Liver (tissue), 9 donors: ENCODE results near the gene STPG1. TPM values are rescaled to one million over a fixed set of nuclear protein-coding genes. Genes with fewer than 3 reads are reported as not detected.

Experiments
- DNase-seq: peaks from one replicate; pipeline ENCODE4 v3.0.0-alpha.2; 2017; ENCODE audit warnings: low spot score
- H3K27ac ChIP-seq, 2 donors: one replicate each; pipeline ENCODE4 v1.7.0; 2013; ENCODE audit warnings: inconsistent platforms in 2 of 2, low read length in 2 of 2, control low read depth in 1 of 2, low read depth in 1 of 2, mild to moderate bottlenecking in 1 of 2
- H3K27me3 ChIP-seq, 4 donors: one replicate each; pipeline versions ENCODE4 v1.6.1 to v1.7.0; 2013; ENCODE audit warnings: low read length in 3 of 4, inconsistent platforms in 1 of 4, mild to moderate bottlenecking in 1 of 4, moderate library complexity in 1 of 4; ENCODE audit not compliant: control insufficient read depth in 4 of 4, insufficient read depth in 4 of 4
- H3K36me3 ChIP-seq, 4 donors: one replicate each; pipeline versions ENCODE4 v1.6.1 to v1.7.0; 2013; ENCODE audit warnings: low read length in 3 of 4, mild to moderate bottlenecking in 3 of 4, low read depth in 1 of 4, moderate library complexity in 1 of 4; ENCODE audit not compliant: control insufficient read depth in 4 of 4, insufficient read depth in 3 of 4
- H3K4me1 ChIP-seq, 4 donors: one replicate each; pipeline versions ENCODE4 v1.6.1 to v1.7.0; 2013; ENCODE audit warnings: low read length in 3 of 4, mild to moderate bottlenecking in 3 of 4, moderate library complexity in 1 of 4; ENCODE audit not compliant: control insufficient read depth in 4 of 4, insufficient read depth in 4 of 4
- H3K4me3 ChIP-seq, 3 donors: one replicate each; pipeline versions ENCODE4 v1.6.1 to v1.7.0; 2013; ENCODE audit warnings: low read length in 3 of 3, control low read depth in 1 of 3, low read depth in 1 of 3, mild to moderate bottlenecking in 1 of 3
- H3K9ac ChIP-seq, 2 donors: one replicate each; pipeline ENCODE4 v1.7.0; 2013; ENCODE audit warnings: low read length in 2 of 2, mild to moderate bottlenecking in 2 of 2, moderate library complexity in 2 of 2, control low read depth in 1 of 2, low read depth in 1 of 2
- H3K9me3 ChIP-seq, 4 donors: one replicate each; pipeline versions ENCODE4 v1.6.1 to v1.7.0; 2013; ENCODE audit warnings: low read length in 3 of 4; ENCODE audit not compliant: control insufficient read depth in 4 of 4
- EGR1 ChIP-seq, 2 donors: IDR thresholded peaks; 2 replicates each; pipeline ENCODE4 v1.6.1; 2016 to 2018; ENCODE audit warnings: antibody characterized with exemption in 2 of 2, low read depth in 2 of 2
- FOXA1 ChIP-seq: IDR thresholded peaks from 2 replicates; pipeline ENCODE4 v1.6.1; 2016; ENCODE audit warnings: antibody characterized with exemption
- FOXA2 ChIP-seq: IDR thresholded peaks from 2 replicates; pipeline ENCODE4 v1.6.1; 2016; ENCODE audit warnings: antibody characterized with exemption
- GABPA ChIP-seq, 2 donors: IDR thresholded peaks in 1 of 2; conservative IDR thresholded peaks in 1 of 2; 2 replicates each; pipeline ENCODE4 v1.6.1; 2016; ENCODE audit warnings: antibody characterized with exemption in 2 of 2, mild to moderate bottlenecking in 1 of 2, moderate library complexity in 1 of 2
- HNF4A ChIP-seq, 2 donors: conservative IDR thresholded peaks; 2 replicates each; pipeline ENCODE4 v1.6.1; 2016; ENCODE audit warnings: antibody characterized with exemption in 2 of 2, mild to moderate bottlenecking in 2 of 2
- HNF4G ChIP-seq: IDR thresholded peaks from 2 replicates; pipeline ENCODE4 v1.6.1; 2016; ENCODE audit warnings: antibody characterized with exemption
- JUND ChIP-seq, 2 donors: IDR thresholded peaks; 2 replicates each; pipeline ENCODE4 v1.6.1; 2016; ENCODE audit warnings: antibody characterized with exemption in 2 of 2
- NR2F2 ChIP-seq: IDR thresholded peaks from 2 replicates; pipeline ENCODE4 v1.6.1; 2016; ENCODE audit warnings: antibody characterized with exemption
- RAD21 ChIP-seq, 2 donors: IDR thresholded peaks; 2 replicates each; pipeline ENCODE4 v1.6.1; 2016; ENCODE audit warnings: antibody characterized with exemption in 2 of 2, mild to moderate bottlenecking in 2 of 2
- RXRA ChIP-seq, 2 donors: IDR thresholded peaks; 2 replicates each; pipeline ENCODE4 v1.6.1; 2017 to 2018; ENCODE audit warnings: antibody characterized with exemption in 2 of 2, mild to moderate bottlenecking in 1 of 2
- SP1 ChIP-seq: IDR thresholded peaks from 2 replicates; pipeline ENCODE4 v1.6.1; 2018; ENCODE audit warnings: antibody characterized with exemption, mild to moderate bottlenecking
- TAF1 ChIP-seq: conservative IDR thresholded peaks from 2 replicates; pipeline ENCODE4 v1.6.1; 2016; ENCODE audit warnings: antibody characterized with exemption, mild to moderate bottlenecking
- YY1 ChIP-seq: IDR thresholded peaks from 2 replicates; pipeline ENCODE4 v1.6.1; 2016; ENCODE audit warnings: antibody characterized with exemption, mild to moderate bottlenecking
- WGBS: extraction: QIAGEN DNeasy Blood & Tissue Kit; methylation state at CpG from one replicate; pipeline ENCODE4 v1.1.7; 2013; 5-methylcytosine and 5-hydroxymethylcytosine counted together
- polyA plus RNA-seq, 2 donors: library from polyadenylated mRNA; stranded (reverse) in 1 of 2; unstranded in 1 of 2; fragments of 200-250 nt in 1 of 2; fragments of >200 nt in 1 of 2; fragmentation: Nextera tagmentation in 1 of 2; extraction: Ambion mirVana in 1 of 2; gene quantifications; one replicate each; pipeline versions ENCODE4 v1.2.1 to v1.2.3, GENCODE V29; 2013 to 2015
- total RNA-seq, 2 donors: library from RNA; depleted of rRNA; stranded (reverse); fragments of >200 nt; gene quantifications; one replicate each; pipeline ENCODE4 v1.2.3, GENCODE V29; 2014
- TF ChIP-seq, protein P1 (sequence below): fragments of 150-350 bp; IDR thresholded peaks from 2 replicates; pipeline ENCODE4 v1.5.1; 2017; ENCODE audit warnings: improper control_type of control experiment, low read depth, low read length; ENCODE audit not compliant: missing input control
- TF ChIP-seq, protein P2 (sequence below): IDR thresholded peaks from 2 replicates; pipeline ENCODE4 v1.6.1; 2016; ENCODE audit warnings: antibody characterized with exemption
- TF ChIP-seq, protein P3 (sequence below): IDR thresholded peaks from 2 replicates; pipeline ENCODE4 v1.6.1; 2016; ENCODE audit warnings: antibody characterized with exemption, mild to moderate bottlenecking
- TF ChIP-seq, protein P4 (sequence below): IDR thresholded peaks from 2 replicates; pipeline ENCODE4 v1.6.1; 2016; ENCODE audit warnings: antibody characterized with exemption
- TF ChIP-seq, protein P5 (sequence below): IDR thresholded peaks from 2 replicates; pipeline ENCODE4 v1.6.1; 2016; ENCODE audit warnings: antibody characterized with exemption
- donor health status: healthy.
- donor health status: healthy.
- donor health status: healthy.
- donor health status: healthy.
- donor health status: healthy.

STPG1 gene
- total and polyA plus RNA-seq, 4 donors = 0.92 to 2.9 (median 1.0) TPM

DNA sequence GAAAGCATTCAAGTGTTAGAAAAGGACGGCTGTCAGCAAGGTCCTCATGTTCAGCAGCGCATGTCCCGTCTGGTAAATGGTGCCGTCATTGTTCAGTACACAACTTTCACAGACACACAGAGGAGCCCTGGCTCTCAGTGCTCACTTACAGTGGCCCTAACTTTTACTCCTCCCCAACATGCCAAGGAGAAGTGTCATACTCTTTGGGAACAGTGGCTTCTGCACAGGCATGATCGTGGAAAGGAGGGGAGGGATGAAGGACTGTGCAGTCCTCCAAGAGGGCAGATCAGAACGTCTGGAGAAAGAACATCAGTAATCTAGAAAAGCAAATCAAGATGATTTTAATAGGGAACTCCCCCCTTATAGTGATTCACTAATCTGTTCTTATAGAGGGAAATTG lies 98.2 kb downstream of the STPG1 start (continued):
- TF ChIP-seq, protein P1, sequence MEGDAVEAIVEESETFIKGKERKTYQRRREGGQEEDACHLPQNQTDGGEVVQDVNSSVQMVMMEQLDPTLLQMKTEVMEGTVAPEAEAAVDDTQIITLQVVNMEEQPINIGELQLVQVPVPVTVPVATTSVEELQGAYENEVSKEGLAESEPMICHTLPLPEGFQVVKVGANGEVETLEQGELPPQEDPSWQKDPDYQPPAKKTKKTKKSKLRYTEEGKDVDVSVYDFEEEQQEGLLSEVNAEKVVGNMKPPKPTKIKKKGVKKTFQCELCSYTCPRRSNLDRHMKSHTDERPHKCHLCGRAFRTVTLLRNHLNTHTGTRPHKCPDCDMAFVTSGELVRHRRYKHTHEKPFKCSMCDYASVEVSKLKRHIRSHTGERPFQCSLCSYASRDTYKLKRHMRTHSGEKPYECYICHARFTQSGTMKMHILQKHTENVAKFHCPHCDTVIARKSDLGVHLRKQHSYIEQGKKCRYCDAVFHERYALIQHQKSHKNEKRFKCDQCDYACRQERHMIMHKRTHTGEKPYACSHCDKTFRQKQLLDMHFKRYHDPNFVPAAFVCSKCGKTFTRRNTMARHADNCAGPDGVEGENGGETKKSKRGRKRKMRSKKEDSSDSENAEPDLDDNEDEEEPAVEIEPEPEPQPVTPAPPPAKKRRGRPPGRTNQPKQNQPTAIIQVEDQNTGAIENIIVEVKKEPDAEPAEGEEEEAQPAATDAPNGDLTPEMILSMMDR = no peak
- no peak for TF ChIP-seq NR2F2
- no peak for TF ChIP-seq FOXA2
- TF ChIP-seq, protein P2, sequence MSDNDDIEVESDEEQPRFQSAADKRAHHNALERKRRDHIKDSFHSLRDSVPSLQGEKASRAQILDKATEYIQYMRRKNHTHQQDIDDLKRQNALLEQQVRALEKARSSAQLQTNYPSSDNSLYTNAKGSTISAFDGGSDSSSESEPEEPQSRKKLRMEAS = no peak
- TF ChIP-seq HNF4G = no peak
- no peak for TF ChIP-seq GABPA (IDR thresholded peaks at IDR 0.05 in 1 of 2, conservative IDR thresholded peaks at IDR 0.05 in 1 of 2)
- no peak for TF ChIP-seq JUND (IDR thresholded peaks at IDR 0.05)
- TF ChIP-seq SP1 = no peak
- no peak for TF ChIP-seq RAD21 (IDR thresholded peaks at IDR 0.05)
- TF ChIP-seq YY1 = no peak
- no peak for TF ChIP-seq EGR1 (IDR thresholded peaks at IDR 0.05; ENCODE audit: low read depth in 2 of 2)

DNA sequence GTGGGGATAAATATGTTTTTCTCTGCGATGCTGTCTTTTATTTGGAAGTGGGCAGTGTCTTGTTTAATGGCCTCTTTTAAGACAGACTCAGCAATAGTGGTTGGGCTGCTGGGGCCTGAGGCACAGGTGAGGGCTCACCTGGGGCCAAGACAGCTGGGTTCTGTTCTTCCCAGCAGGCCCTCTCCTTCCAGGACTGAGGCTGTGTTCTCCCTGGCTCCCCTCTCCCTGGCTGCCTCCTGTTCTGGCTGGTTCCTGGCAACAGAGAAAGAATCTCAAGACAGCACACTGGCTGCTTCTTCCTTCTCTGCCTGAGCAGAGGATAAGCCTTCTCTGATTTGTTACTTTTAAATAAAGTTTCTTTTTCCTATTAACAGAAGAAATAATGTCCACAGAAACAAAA lies 101.8 kb downstream of the STPG1 start:
- no peak overlapping the region for H3K9ac ChIP-seq
- no peaks in the 10 kb centered on the region for H3K9me3 ChIP-seq
- no peaks in the 10 kb centered on the region for H3K4me1 ChIP-seq
- WGBS = 87% methylated on average over 1 of the region's 1 CpG
- H3K36me3 ChIP-seq = peaks cover 0 to 4% (median 0%) of the 10 kb centered on the region in 4 donors
- H3K27me3 ChIP-seq = no peaks in the 10 kb centered on the region
- H3K27ac ChIP-seq = no peak overlapping the region
- no peak overlapping the region for H3K4me3 ChIP-seq
- no peak for TF ChIP-seq NR2F2
- no peak for DNase-seq

DNA sequence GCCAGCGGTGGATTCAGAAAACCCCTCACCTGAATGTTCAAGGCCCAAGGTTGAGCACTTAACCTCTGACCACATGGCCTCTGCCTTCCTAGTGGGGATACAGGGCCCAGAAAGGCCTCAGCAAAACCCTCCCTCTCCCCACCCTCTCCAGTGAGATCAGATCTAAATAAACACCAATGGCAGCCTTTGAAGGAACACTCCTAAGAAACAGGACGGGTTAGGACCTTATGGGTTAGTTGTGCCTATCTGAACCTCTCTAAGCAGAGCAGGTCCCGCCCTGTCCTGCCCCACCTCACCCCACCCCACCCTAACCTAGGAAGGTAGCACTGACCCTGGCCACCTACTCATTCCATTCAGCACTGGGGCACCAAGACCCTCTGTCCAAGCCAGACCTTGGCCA lies 102.3 kb downstream of the STPG1 start:
- H3K27ac ChIP-seq = no peak overlapping the region
- H3K9ac ChIP-seq = no peak overlapping the region
- H3K36me3 ChIP-seq = peaks cover 0 to 4% (median 0%) of the 10 kb centered on the region in 4 donors
- no peak for TF ChIP-seq NR2F2
- no peak for TF ChIP-seq YY1
- TF ChIP-seq, protein P3, sequence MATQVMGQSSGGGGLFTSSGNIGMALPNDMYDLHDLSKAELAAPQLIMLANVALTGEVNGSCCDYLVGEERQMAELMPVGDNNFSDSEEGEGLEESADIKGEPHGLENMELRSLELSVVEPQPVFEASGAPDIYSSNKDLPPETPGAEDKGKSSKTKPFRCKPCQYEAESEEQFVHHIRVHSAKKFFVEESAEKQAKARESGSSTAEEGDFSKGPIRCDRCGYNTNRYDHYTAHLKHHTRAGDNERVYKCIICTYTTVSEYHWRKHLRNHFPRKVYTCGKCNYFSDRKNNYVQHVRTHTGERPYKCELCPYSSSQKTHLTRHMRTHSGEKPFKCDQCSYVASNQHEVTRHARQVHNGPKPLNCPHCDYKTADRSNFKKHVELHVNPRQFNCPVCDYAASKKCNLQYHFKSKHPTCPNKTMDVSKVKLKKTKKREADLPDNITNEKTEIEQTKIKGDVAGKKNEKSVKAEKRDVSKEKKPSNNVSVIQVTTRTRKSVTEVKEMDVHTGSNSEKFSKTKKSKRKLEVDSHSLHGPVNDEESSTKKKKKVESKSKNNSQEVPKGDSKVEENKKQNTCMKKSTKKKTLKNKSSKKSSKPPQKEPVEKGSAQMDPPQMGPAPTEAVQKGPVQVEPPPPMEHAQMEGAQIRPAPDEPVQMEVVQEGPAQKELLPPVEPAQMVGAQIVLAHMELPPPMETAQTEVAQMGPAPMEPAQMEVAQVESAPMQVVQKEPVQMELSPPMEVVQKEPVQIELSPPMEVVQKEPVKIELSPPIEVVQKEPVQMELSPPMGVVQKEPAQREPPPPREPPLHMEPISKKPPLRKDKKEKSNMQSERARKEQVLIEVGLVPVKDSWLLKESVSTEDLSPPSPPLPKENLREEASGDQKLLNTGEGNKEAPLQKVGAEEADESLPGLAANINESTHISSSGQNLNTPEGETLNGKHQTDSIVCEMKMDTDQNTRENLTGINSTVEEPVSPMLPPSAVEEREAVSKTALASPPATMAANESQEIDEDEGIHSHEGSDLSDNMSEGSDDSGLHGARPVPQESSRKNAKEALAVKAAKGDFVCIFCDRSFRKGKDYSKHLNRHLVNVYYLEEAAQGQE = no peak
- TF ChIP-seq JUND (IDR thresholded peaks at IDR 0.05) = no peak
- no peak for TF ChIP-seq HNF4A (conservative IDR thresholded peaks at IDR 0.05)
- TF ChIP-seq RAD21 (IDR thresholded peaks at IDR 0.05) = no peak
- no peak for TF ChIP-seq HNF4G
- TF ChIP-seq TAF1 = no peak
- TF ChIP-seq, protein P4, sequence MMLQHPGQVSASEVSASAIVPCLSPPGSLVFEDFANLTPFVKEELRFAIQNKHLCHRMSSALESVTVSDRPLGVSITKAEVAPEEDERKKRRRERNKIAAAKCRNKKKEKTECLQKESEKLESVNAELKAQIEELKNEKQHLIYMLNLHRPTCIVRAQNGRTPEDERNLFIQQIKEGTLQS = no peak
- TF ChIP-seq FOXA2 = no peak
- TF ChIP-seq, protein P2 = no peak
- TF ChIP-seq EGR1 (IDR thresholded peaks at IDR 0.05; ENCODE audit: low read depth in 2 of 2) = no peak
- no peak for TF ChIP-seq FOXA1
- no peak for TF ChIP-seq SP1
- TF ChIP-seq, protein P5, sequence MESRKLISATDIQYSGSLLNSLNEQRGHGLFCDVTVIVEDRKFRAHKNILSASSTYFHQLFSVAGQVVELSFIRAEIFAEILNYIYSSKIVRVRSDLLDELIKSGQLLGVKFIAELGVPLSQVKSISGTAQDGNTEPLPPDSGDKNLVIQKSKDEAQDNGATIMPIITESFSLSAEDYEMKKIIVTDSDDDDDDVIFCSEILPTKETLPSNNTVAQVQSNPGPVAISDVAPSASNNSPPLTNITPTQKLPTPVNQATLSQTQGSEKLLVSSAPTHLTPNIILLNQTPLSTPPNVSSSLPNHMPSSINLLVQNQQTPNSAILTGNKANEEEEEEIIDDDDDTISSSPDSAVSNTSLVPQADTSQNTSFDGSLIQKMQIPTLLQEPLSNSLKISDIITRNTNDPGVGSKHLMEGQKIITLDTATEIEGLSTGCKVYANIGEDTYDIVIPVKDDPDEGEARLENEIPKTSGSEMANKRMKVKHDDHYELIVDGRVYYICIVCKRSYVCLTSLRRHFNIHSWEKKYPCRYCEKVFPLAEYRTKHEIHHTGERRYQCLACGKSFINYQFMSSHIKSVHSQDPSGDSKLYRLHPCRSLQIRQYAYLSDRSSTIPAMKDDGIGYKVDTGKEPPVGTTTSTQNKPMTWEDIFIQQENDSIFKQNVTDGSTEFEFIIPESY = no peak
- no peak for TF ChIP-seq GABPA (IDR thresholded peaks at IDR 0.05 in 1 of 2, conservative IDR thresholded peaks at IDR 0.05 in 1 of 2)
- TF ChIP-seq, protein P1 = no peak
- TF ChIP-seq RXRA (IDR thresholded peaks at IDR 0.05) = no peak
- no peak for DNase-seq
- no peaks in the 10 kb centered on the region for H3K4me1 ChIP-seq
- H3K27me3 ChIP-seq = no peaks in the 10 kb centered on the region
- H3K4me3 ChIP-seq = no peak overlapping the region
- H3K9me3 ChIP-seq = no peaks in the 10 kb centered on the region
- WGBS = 95% methylated on average over 3 of the region's 3 CpGs
